ENCODE data around the gene HTR4. TPM values are rescaled to one million over a fixed set of nuclear protein-coding genes. Genes with fewer than 3 reads are reported as not detected.

Gene HTR4
- total RNA-seq, 2 experiments from 2014 or later = not detected

DNA sequence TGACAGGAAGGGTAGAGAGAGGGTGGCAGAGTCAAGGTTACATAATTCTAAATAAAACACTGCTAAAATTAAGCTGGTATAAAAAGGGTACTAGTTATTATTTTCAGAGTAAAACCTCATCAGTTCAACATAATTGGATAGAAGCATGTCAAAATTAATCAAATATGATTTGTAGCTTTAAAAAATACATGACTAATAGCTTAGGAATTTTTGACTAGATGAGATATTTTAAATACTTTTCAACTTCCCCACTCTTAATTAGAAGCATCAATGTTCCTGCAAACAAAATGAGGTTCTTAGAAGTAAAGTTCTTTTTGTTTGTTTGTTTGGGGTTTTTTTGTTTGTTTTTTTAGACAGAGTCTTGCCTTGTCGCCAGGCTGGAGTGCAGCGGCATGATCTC, 29.1 kb downstream of the HTR4 start:
- intact Hi-C loops (cut with micrococcal nuclease) = no loop called here
- CTCF ChIA-PET = interaction anchor here (2.0 kb wide), 1 partner anchor 106 kb away, joined by 6 read pairs; no protein-coding TSS in a partner anchor
- H3K9me3 Mint-ChIP-seq = no peaks in the 10 kb centered on the region
- H3K4me3 Mint-ChIP-seq = no peak overlapping the region
- no peak for DNase-seq
- peaks cover 5% of the 10 kb centered on the region for H3K27me3 Mint-ChIP-seq (ENCODE audit: low read depth)
- H3K4me1 Mint-ChIP-seq (ENCODE audit: low read depth) = peaks cover 9% of the 10 kb centered on the region
- H3K36me3 Mint-ChIP-seq (ENCODE audit: low read depth) = no peaks in the 10 kb centered on the region
- no peak overlapping the region for H3K27ac Mint-ChIP-seq

DNA sequence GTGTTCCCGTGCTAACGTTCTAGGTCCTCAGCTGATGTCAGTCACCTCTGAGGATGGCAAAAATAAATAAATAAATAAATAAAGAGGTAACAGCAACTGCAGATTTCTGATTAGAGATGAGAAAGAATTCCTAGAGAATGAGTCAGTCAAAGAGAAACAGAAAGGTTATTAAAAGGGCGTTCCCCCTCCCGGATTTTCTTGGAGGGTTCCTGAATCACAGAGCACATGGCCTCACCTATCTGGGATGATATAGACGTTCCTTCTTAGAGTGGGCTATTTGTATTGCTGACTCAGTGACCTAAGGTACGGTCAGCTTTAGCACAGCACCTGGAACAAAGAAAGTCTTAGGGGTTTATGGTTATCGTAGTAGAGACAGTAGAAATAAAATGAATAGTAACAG, 30.6 kb downstream of the HTR4 start:
- intact Hi-C loops (cut with micrococcal nuclease) = loop anchor here (5.0 kb wide), 1 partner anchor 66 kb away; no protein-coding TSS in a partner anchor
- no peak overlapping the region for H3K27ac Mint-ChIP-seq
- CTCF ChIA-PET = interaction anchor here (0.9 to 2.0 kb wide), 2 partner anchors 107 to 110 kb away, joined by 3 to 6 read pairs; no protein-coding TSS in a partner anchor
- H3K27me3 Mint-ChIP-seq (ENCODE audit: low read depth) = no peaks in the 10 kb centered on the region
- no peak for DNase-seq
- no peaks in the 10 kb centered on the region for H3K36me3 Mint-ChIP-seq (ENCODE audit: low read depth)
- peaks cover 19% of the 10 kb centered on the region for H3K4me1 Mint-ChIP-seq (ENCODE audit: low read depth)
- H3K4me3 Mint-ChIP-seq = no peak overlapping the region
- no peaks in the 10 kb centered on the region for H3K9me3 Mint-ChIP-seq

DNA sequence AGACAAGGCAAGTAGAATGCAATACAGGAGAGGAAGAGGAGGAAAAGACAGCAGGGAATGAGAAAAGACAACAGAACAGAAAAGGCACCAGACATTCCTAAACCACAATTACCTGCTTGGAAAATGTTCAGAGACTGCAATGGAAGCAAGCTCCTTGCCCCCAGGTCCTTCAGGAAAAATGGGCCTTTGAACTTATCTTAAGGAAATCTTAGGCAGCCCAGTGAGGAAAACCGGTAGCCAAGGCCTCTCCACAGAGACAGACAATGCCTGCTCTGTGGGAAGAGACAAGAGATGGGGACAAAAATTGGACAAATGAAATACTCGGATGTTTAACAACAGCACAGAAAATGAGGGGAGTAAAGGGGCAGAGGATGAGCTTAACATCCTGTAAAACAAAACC, 31.2 kb downstream of the HTR4 start:
- CTCF ChIA-PET = no interaction called here
- no peaks in the 10 kb centered on the region for H3K27me3 Mint-ChIP-seq (ENCODE audit: low read depth)
- H3K4me1 Mint-ChIP-seq (ENCODE audit: low read depth) = peaks cover 19% of the 10 kb centered on the region
- intact Hi-C loops (cut with micrococcal nuclease) = loop anchor here (5.0 kb wide), 1 partner anchor 66 kb away; no protein-coding TSS in a partner anchor
- H3K4me3 Mint-ChIP-seq = no peak overlapping the region
- DNase-seq = no peak
- no peaks in the 10 kb centered on the region for H3K36me3 Mint-ChIP-seq (ENCODE audit: low read depth)
- no peak overlapping the region for H3K27ac Mint-ChIP-seq
- no peaks in the 10 kb centered on the region for H3K9me3 Mint-ChIP-seq

DNA sequence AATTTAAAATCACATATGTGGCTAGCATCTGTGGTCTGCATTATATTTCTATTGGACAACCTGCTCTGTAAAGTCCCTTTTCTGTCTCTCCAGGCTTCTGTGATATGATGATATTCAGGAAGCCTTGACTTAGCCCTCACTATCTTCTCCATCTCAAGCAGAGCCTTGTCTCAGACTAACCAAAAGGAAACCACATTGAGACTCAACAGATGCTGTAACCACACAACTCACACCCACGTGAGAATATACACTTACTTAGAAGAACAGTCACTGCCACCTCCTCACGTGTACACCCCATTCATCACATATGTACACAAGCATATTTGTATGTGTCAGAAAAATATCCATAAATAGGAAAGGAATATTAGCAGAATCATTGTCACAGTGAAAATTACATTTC, 33.6 kb downstream of the HTR4 start:
- CTCF ChIA-PET = no interaction called here
- intact Hi-C loops (cut with micrococcal nuclease) = loop anchor here (5.0 kb wide), 1 partner anchor 63 kb away; no protein-coding TSS in a partner anchor
- no peak overlapping the region for H3K27ac Mint-ChIP-seq
- peaks cover 19% of the 10 kb centered on the region for H3K4me1 Mint-ChIP-seq (ENCODE audit: low read depth)
- DNase-seq = peak; percentile 6
- no peaks in the 10 kb centered on the region for H3K9me3 Mint-ChIP-seq
- no peak overlapping the region for H3K4me3 Mint-ChIP-seq
- H3K27me3 Mint-ChIP-seq (ENCODE audit: low read depth) = no peaks in the 10 kb centered on the region
- H3K36me3 Mint-ChIP-seq (ENCODE audit: low read depth) = no peaks in the 10 kb centered on the region

DNA sequence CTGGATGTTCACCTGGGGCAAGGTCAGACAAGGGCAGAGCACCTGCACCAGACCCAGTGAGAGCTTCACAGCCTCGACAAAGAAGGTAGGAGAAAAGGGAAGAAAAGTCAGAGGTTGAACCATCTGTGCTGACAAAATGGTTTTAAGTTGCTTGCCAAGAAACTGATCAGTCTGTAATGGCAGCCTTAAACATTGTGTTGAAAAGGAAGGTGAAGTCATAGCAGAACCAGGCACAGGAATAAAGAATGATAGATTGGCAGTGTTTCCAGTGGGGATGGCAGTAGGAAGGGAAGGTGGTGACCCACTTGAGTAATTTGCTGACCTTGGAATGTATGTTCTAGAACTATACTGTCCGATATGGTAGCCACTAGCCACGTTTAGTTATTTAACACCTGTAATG, 34.2 kb downstream of the HTR4 start:
- Mint-ChIP-seq H3K36me3 (ENCODE audit: low read depth) (no peaks in the 10 kb centered on the region), H3K27ac (no peak overlapping the region), H3K4me3 (no peak overlapping the region), H3K4me1 (ENCODE audit: low read depth) (peaks cover 19% of the 10 kb centered on the region), H3K9me3 (no peaks in the 10 kb centered on the region), H3K27me3 (ENCODE audit: low read depth) (no peaks in the 10 kb centered on the region)
- DNase-seq = no peak
- CTCF ChIA-PET = no interaction called here
- intact Hi-C loops (cut with micrococcal nuclease) = loop anchor here (5.0 kb wide), 1 partner anchor 63 kb away; no protein-coding TSS in a partner anchor

DNA sequence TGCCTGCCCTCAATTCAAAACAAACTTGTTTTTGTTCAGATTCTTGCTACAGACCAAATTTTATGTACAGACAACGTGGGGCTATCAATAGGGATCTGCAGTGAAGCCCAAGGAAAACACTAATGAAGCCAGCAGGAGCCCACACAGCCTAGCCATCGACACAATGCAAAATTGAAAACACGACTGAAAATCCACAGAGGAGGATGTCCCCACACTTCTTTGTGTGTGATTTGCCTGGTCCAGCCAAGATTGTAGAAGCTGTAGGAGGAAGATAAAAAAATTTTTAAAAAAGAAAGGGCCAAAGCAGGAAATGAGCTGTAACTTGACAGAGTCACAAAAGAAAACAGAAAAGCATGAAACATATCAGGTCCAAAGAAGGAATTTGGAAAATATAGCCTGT, 34.8 kb downstream of the HTR4 start:
- CTCF ChIA-PET = no interaction called here
- Mint-ChIP-seq H3K27ac (no peak overlapping the region), H3K36me3 (ENCODE audit: low read depth) (no peaks in the 10 kb centered on the region), H3K4me1 (ENCODE audit: low read depth) (peaks cover 19% of the 10 kb centered on the region), H3K9me3 (no peaks in the 10 kb centered on the region), H3K27me3 (ENCODE audit: low read depth) (no peaks in the 10 kb centered on the region), H3K4me3 (no peak overlapping the region)
- no peak for DNase-seq
- intact Hi-C loops (cut with micrococcal nuclease) = no loop called here

DNA sequence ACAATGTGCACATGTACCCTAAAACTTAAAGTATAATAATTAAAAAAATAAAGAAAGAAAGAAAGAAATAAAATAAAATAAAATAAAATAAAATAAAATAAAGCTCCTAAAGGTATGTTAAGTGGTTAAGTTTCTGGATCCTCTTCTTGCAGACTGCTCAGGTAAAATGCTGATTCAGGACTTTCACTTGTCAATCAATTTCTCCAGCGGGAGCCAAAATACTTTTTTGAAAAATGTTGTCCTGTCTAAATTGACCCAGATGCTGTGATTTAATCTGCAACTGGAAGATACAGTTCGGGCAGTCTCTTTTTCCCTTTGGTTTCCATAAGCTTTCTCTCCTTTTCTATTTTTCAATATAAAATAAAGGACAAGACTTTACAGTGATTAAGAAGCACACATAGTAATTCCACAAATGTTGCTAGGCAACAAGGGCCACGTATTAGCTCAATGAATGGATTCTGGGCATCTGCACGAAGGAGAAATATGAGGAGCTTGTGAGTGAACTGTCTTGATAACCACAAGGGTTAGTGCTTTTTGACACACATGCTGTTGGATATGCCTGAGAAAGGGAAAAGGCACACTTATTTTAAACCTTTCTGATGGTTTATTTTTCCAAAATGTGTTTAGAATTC, 38.6 kb downstream of the HTR4 start:
- intact Hi-C loops (cut with micrococcal nuclease) = no loop called here
- Mint-ChIP-seq H3K27ac (no peak overlapping the region), H3K4me1 (ENCODE audit: low read depth) (peaks cover 14% of the 10 kb centered on the region), H3K9me3 (no peaks in the 10 kb centered on the region), H3K36me3 (ENCODE audit: low read depth) (no peaks in the 10 kb centered on the region), H3K27me3 (ENCODE audit: low read depth) (no peaks in the 10 kb centered on the region), H3K4me3 (no peak overlapping the region)
- no peak for DNase-seq
- CTCF ChIA-PET = no interaction called here

DNA sequence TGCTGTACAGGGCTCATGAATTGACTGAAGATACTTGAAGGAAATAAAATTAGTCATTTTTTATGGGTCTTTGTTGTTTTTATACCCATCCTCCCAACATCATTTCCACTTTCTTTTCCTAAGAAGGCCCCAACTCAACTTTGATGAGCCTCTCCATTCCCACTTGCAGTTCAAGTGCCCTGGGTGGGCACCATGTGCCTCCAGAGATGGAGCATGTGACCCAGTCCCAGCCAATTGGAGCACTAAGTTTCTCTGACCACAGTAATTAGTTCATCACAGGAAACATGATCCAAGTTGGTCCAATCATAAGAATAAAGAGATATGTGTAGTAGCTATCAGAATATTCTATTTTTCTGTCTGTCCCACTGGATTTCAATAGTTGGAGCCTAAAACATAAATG, 46.9 kb downstream of the HTR4 start:
- no peaks in the 10 kb centered on the region for H3K4me1 Mint-ChIP-seq (ENCODE audit: low read depth)
- no peaks in the 10 kb centered on the region for H3K36me3 Mint-ChIP-seq (ENCODE audit: low read depth)
- intact Hi-C loops (cut with micrococcal nuclease) = no loop called here

DNA sequence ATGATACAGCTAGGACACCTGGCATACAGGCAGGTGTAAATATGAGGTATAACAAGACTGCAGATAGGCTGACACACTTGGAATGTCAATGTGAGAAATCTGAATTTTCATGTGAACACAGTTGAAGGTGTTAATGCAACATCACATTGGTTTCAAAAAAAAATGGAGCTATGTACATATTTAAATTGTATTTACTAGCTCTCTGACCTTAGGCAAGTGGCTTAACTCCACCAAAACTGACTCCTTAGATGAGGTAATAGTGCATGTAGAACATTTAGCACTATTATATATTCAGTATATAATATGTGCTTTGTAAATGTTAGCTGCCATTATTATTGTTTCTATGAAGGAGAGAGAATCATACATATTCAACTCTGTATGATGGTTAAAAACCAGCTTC, 48.0 kb downstream of the HTR4 start:
- CTCF ChIA-PET = no interaction called here
- H3K27ac Mint-ChIP-seq = no peak overlapping the region
- H3K27me3 Mint-ChIP-seq (ENCODE audit: low read depth) = peaks cover 2% of the 10 kb centered on the region

More for the DNA sequence above, 46.9 kb downstream of the HTR4 start:
- H3K4me3 Mint-ChIP-seq = no peak overlapping the region
- H3K27ac Mint-ChIP-seq = no peak overlapping the region
- no peaks in the 10 kb centered on the region for H3K9me3 Mint-ChIP-seq
- peaks cover 2% of the 10 kb centered on the region for H3K27me3 Mint-ChIP-seq (ENCODE audit: low read depth)
- no peak for DNase-seq
- CTCF ChIA-PET = interaction anchor here (0.6 kb wide), 1 partner anchor 99 kb away, joined by 3 read pairs; no protein-coding TSS in a partner anchor

GRCh38 chr5:148599187-148599586, 55.1 kb downstream of the HTR4 start:
- DNase-seq = no peak
- no peaks in the 10 kb centered on the region for H3K4me1 Mint-ChIP-seq (ENCODE audit: low read depth)
- intact Hi-C loops (cut with micrococcal nuclease) = no loop called here
- no peak overlapping the region for H3K27ac Mint-ChIP-seq
- peaks cover 3% of the 10 kb centered on the region for H3K36me3 Mint-ChIP-seq (ENCODE audit: low read depth)
- H3K4me3 Mint-ChIP-seq = no peak overlapping the region
- CTCF ChIA-PET = interaction anchor here (0.7 kb wide), 1 partner anchor 261 kb away, joined by 3 read pairs; no protein-coding TSS in a partner anchor
- H3K9me3 Mint-ChIP-seq = peaks cover 5% of the 10 kb centered on the region
- peaks cover 5% of the 10 kb centered on the region for H3K27me3 Mint-ChIP-seq (ENCODE audit: low read depth)

More for the DNA sequence above, 48.0 kb downstream of the HTR4 start:
- Mint-ChIP-seq H3K9me3 (no peaks in the 10 kb centered on the region), H3K36me3 (ENCODE audit: low read depth) (no peaks in the 10 kb centered on the region), H3K4me1 (ENCODE audit: low read depth) (no peaks in the 10 kb centered on the region), H3K4me3 (no peak overlapping the region)
- intact Hi-C loops (cut with micrococcal nuclease) = no loop called here
- DNase-seq = no peak

GRCh38 chr5:148595697-148596096, 58.6 kb downstream of the HTR4 start:
- Mint-ChIP-seq H3K4me3 (no peak overlapping the region), H3K4me1 (ENCODE audit: low read depth) (no peaks in the 10 kb centered on the region), H3K27me3 (ENCODE audit: low read depth) (peaks cover 14% of the 10 kb centered on the region), H3K27ac (no peak overlapping the region), H3K9me3 (peaks cover 5% of the 10 kb centered on the region), H3K36me3 (ENCODE audit: low read depth) (peaks cover 3% of the 10 kb centered on the region)
- intact Hi-C loops (cut with micrococcal nuclease) = no loop called here
- DNase-seq = no peak
- CTCF ChIA-PET = no interaction called here

- peaks cover 7% of the 10 kb centered on the region for H3K27me3 Mint-ChIP-seq (ENCODE audit: low read depth)
- intact Hi-C loops (cut with micrococcal nuclease) = no loop called here
- CTCF ChIA-PET = interaction anchor here (0.6 to 1.3 kb wide), 2 partner anchors 144 to 372 kb away, joined by 3 to 4 read pairs; no protein-coding TSS in a partner anchor
- H3K27ac Mint-ChIP-seq = no peak overlapping the region
- H3K4me1 Mint-ChIP-seq (ENCODE audit: low read depth) = no peaks in the 10 kb centered on the region
- no peaks in the 10 kb centered on the region for H3K36me3 Mint-ChIP-seq (ENCODE audit: low read depth)
- no peaks in the 10 kb centered on the region for H3K9me3 Mint-ChIP-seq
- no peak for DNase-seq
- H3K4me3 Mint-ChIP-seq = no peak overlapping the region
Measured at GRCh38 chr5:148586796-148587195, 67.5 kb downstream of the HTR4 start.

DNA sequence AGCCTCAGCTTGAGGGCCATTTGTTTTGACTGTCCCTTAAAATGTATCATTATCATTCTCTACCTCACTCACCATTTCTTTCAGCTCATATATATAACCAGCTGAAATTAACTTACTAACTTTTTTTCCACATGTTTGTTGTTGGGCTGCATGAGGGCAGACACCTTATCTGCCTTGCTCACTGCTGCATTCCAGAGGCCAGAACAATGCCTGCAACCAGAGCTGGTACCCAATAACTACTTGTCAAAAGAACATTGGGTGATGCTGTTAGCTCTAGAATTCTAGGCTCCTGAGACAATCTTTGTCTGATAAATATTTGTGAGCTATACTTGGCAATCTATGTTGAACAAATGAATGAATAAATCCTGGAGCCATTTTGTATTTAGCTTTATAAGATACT, 68.3 kb downstream of the HTR4 start:
- H3K36me3 Mint-ChIP-seq (ENCODE audit: low read depth) = no peaks in the 10 kb centered on the region
- peaks cover 4% of the 10 kb centered on the region for H3K27me3 Mint-ChIP-seq (ENCODE audit: low read depth)
- no peak for DNase-seq
- H3K9me3 Mint-ChIP-seq = no peaks in the 10 kb centered on the region
- H3K4me3 Mint-ChIP-seq = no peak overlapping the region
- H3K27ac Mint-ChIP-seq = no peak overlapping the region
- no peaks in the 10 kb centered on the region for H3K4me1 Mint-ChIP-seq (ENCODE audit: low read depth)
- intact Hi-C loops (cut with micrococcal nuclease) = no loop called here
- CTCF ChIA-PET = interaction anchor here (0.6 kb wide), 1 partner anchor 372 kb away, joined by 3 read pairs; no protein-coding TSS in a partner anchor

Measured in activated naive CD4-positive, alpha-beta T cell treated with anti-CD3 and anti-CD28 coated beads for 36 hours (primary cell).